Vagina (tissue), 2 donors: ENCODE measurements around the gene SLC29A1.

ENCODE experiments used
- POLR2A ChIP-seq, 2 donors: fragments of 450-650 bp; IDR thresholded peaks; one replicate each; pipeline ENCODE4 v1.6.1; 2017; ENCODE audit warnings: antibody characterized with exemption in 2 of 2, mild to moderate bottlenecking in 2 of 2, moderate library complexity in 2 of 2
- TF ChIP-seq, protein P1 (sequence below), 3 experiments: fragments of 450-650 bp in 2 of 3; fragments of 200-600 bp in 1 of 3; sonication (generic) in 1 of 3; IDR thresholded peaks; one replicate each; pipeline ENCODE4 v1.5.1; 2017 to 2019; ENCODE audit warnings: antibody characterized with exemption in 3 of 3, mild to moderate bottlenecking in 2 of 3, moderate library complexity in 2 of 3

DNA sequence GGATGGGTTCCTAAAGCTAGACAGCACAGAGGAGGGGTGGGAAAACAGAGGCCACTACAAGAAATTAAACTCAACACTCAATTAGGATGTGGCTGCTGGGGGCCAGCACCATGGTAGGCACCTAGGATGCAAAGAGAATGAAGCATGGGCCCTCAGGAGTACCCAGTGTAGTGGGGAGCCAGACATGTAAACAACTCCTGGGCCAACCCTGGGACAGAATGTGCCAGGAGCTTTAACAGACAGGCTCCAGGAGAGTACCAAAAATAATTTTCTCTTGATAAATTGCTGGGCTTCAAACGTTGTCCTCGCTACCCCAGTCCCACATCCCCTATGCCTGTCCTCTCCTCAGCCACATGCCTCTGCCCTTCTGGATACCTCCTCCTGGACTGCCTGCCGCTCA lies 48.5 kb downstream of the SLC29A1 start:
- no peak for TF ChIP-seq POLR2A (IDR thresholded peaks at IDR 0.05)
- TF ChIP-seq, protein P1, sequence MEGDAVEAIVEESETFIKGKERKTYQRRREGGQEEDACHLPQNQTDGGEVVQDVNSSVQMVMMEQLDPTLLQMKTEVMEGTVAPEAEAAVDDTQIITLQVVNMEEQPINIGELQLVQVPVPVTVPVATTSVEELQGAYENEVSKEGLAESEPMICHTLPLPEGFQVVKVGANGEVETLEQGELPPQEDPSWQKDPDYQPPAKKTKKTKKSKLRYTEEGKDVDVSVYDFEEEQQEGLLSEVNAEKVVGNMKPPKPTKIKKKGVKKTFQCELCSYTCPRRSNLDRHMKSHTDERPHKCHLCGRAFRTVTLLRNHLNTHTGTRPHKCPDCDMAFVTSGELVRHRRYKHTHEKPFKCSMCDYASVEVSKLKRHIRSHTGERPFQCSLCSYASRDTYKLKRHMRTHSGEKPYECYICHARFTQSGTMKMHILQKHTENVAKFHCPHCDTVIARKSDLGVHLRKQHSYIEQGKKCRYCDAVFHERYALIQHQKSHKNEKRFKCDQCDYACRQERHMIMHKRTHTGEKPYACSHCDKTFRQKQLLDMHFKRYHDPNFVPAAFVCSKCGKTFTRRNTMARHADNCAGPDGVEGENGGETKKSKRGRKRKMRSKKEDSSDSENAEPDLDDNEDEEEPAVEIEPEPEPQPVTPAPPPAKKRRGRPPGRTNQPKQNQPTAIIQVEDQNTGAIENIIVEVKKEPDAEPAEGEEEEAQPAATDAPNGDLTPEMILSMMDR (IDR thresholded peaks at IDR 0.05), result no peak
